Urinary bladder (tissue), 4 donors: ENCODE data around the gene IBSP. TPM values are rescaled to one million over a fixed set of nuclear protein-coding genes. Genes with fewer than 3 reads are reported as not detected.
A peak's percentile ranks its signal among the peaks of the same experiment; 100 is the strongest.

Source experiments
- DNase-seq: peaks from one replicate; pipeline ENCODE4 v3.0.0-alpha.2; 2015; ENCODE audit errors: extremely low spot score
- H3K27ac ChIP-seq: one replicate; pipeline ENCODE4 v1.5.1; 2013; ENCODE audit warnings: low read depth, mild to moderate bottlenecking, moderate library complexity
- H3K36me3 ChIP-seq: one replicate; pipeline ENCODE4 v1.6.1; 2013; ENCODE audit warnings: mild to moderate bottlenecking, moderate library complexity; ENCODE audit not compliant: insufficient read depth
- H3K4me1 ChIP-seq: one replicate; pipeline ENCODE4 v1.6.1; 2013; ENCODE audit warnings: mild to moderate bottlenecking, moderate library complexity; ENCODE audit not compliant: insufficient read depth
- H3K4me3 ChIP-seq: one replicate; pipeline ENCODE4 v1.5.1; 2013; ENCODE audit warnings: low read depth, low read length
- WGBS: extraction: QIAGEN DNeasy Blood & Tissue Kit; methylation state at CpG from one replicate; pipeline ENCODE4 v1.1.7; 2013; 5-methylcytosine and 5-hydroxymethylcytosine counted together
- polyA plus RNA-seq: library from polyadenylated mRNA; stranded (reverse); fragments of 200-250 nt; gene quantifications from one replicate; pipeline ENCODE4 v1.2.3, GENCODE V29; 2013
- total RNA-seq: library from RNA; depleted of rRNA; stranded (reverse); fragments of >200 nt; gene quantifications from one replicate; pipeline ENCODE4 v1.2.3, GENCODE V29; 2014
- donor health status: healthy with polysubstance abuse.
- donor health status: healthy.

Gene IBSP
- total and polyA plus RNA-seq, 2 donors, result not detected

GRCh38 chr4:87846226-87846625 lies 46.9 kb downstream of the IBSP start:
- Histone ChIP-seq H3K36me3 (no peaks in the 10 kb centered on the region), H3K4me1 (no peaks in the 10 kb centered on the region), H3K27ac (no peak overlapping the region), H3K4me3 (no peak overlapping the region)
- DNase-seq, result no peak
- WGBS, result 94% methylated on average over 5 of the region's 5 CpGs

- Histone ChIP-seq H3K4me3 (no peak overlapping the region), H3K27ac (no peak overlapping the region), H3K4me1 (no peaks in the 10 kb centered on the region), H3K36me3 (no peaks in the 10 kb centered on the region)
- WGBS, result 16% methylated on average over 15 of the region's 15 CpGs
- no peak for DNase-seq
Observed at GRCh38 chr4:87848622-87849351, 49.4 kb downstream of the IBSP start.

- no peak for DNase-seq
- no peaks in the 10 kb centered on the region for H3K4me1 ChIP-seq
- WGBS, result 48% methylated on average over 4 of the region's 4 CpGs
- H3K4me3 ChIP-seq, result no peak overlapping the region
- H3K36me3 ChIP-seq, result no peaks in the 10 kb centered on the region
- no peak overlapping the region for H3K27ac ChIP-seq
Observed at GRCh38 chr4:87849612-87850011, 50.3 kb downstream of the IBSP start.

- WGBS, result 74% methylated on average over 8 of the region's 8 CpGs
- DNase-seq, result no peak
- no peak overlapping the region for H3K27ac ChIP-seq
Observed at GRCh38 chr4:87851332-87851731, 52.0 kb downstream of the IBSP start.

GRCh38 chr4:87851953-87852352 lies 52.6 kb downstream of the IBSP start:
- H3K4me1 ChIP-seq, result no peaks in the 10 kb centered on the region
- H3K27ac ChIP-seq, result no peak overlapping the region
- no peaks in the 10 kb centered on the region for H3K36me3 ChIP-seq
- no peak for DNase-seq
- 92% methylated on average over 4 of the region's 4 CpGs for WGBS
- no peak overlapping the region for H3K4me3 ChIP-seq

More at GRCh38 chr4:87851332-87851731, 52.0 kb downstream of the IBSP start:
- Histone ChIP-seq H3K4me1 (no peaks in the 10 kb centered on the region), H3K4me3 (no peak overlapping the region), H3K36me3 (no peaks in the 10 kb centered on the region)

GRCh38 chr4:87853108-87853507 lies 53.8 kb downstream of the IBSP start:
- Histone ChIP-seq H3K36me3 (no peaks in the 10 kb centered on the region), H3K27ac (no peak overlapping the region), H3K4me1 (no peaks in the 10 kb centered on the region), H3K4me3 (no peak overlapping the region)
- WGBS, result 2% methylated on average over 3 of the region's 3 CpGs
- DNase-seq, result peak; percentile 43

GRCh38 chr4:87853891-87854290 lies 54.5 kb downstream of the IBSP start:
- no peak overlapping the region for H3K27ac ChIP-seq
- DNase-seq, result no peak
- H3K4me3 ChIP-seq, result no peak overlapping the region
- no peaks in the 10 kb centered on the region for H3K4me1 ChIP-seq
- no peaks in the 10 kb centered on the region for H3K36me3 ChIP-seq

- DNase-seq, result no peak
- 78% methylated on average over 8 of the region's 8 CpGs for WGBS
Observed at GRCh38 chr4:87855559-87855958, 56.2 kb downstream of the IBSP start.

GRCh38 chr4:87856816-87857215 lies 57.5 kb downstream of the IBSP start:
- Histone ChIP-seq H3K4me1 (no peaks in the 10 kb centered on the region), H3K36me3 (no peaks in the 10 kb centered on the region), H3K4me3 (no peak overlapping the region), H3K27ac (no peak overlapping the region)
- no peak for DNase-seq
- WGBS, result 56% methylated on average over 1 of the region's 1 CpG

More at GRCh38 chr4:87855559-87855958, 56.2 kb downstream of the IBSP start:
- Histone ChIP-seq H3K27ac (no peak overlapping the region), H3K36me3 (no peaks in the 10 kb centered on the region), H3K4me3 (no peak overlapping the region), H3K4me1 (no peaks in the 10 kb centered on the region)

- H3K27ac ChIP-seq, result no peak overlapping the region
- 58% methylated on average over 5 of the region's 5 CpGs for WGBS
- no peak for DNase-seq
Observed at GRCh38 chr4:87857789-87858188, 58.4 kb downstream of the IBSP start.

More at GRCh38 chr4:87857789-87858188, 58.4 kb downstream of the IBSP start:
- Histone ChIP-seq H3K4me1 (no peaks in the 10 kb centered on the region), H3K4me3 (no peak overlapping the region), H3K36me3 (no peaks in the 10 kb centered on the region)

Other genes starting within 250 kb of the IBSP start
- gene DSPP, start 191.0 kb upstream of the IBSP start, total RNA-seq, result not detected
- gene DSPP, start 191.0 kb upstream of the IBSP start, polyA plus RNA-seq, result not detected
- gene DMP1, start 149.3 kb upstream of the IBSP start, total RNA-seq, result not detected
- not detected for gene DMP1, start 149.3 kb upstream of the IBSP start, polyA plus RNA-seq
- gene MEPE, start 33.4 kb downstream of the IBSP start, total RNA-seq, result not detected
- gene MEPE, start 33.4 kb downstream of the IBSP start, polyA plus RNA-seq, result not detected
- 76.1 TPM for gene SPP1, start 176.2 kb downstream of the IBSP start, total RNA-seq
- gene SPP1, start 176.2 kb downstream of the IBSP start, polyA plus RNA-seq, result 20.6 TPM
- 101 TPM for gene PKD2, start 208.1 kb downstream of the IBSP start, total RNA-seq
- 33.4 TPM for gene PKD2, start 208.1 kb downstream of the IBSP start, polyA plus RNA-seq